Fibroblast of lung (primary cell): Measurements from ENCODE around the gene MRPL58. TPM values are rescaled to one million over a fixed set of nuclear protein-coding genes. Genes with fewer than 3 reads are reported as not detected.

ENCODE experiments used
- DNase-seq, 2 donors: peaks; one replicate each; pipeline versions ENCODE4 v3.0.0 to v3.0.0-alpha.2; 2010; ENCODE audit warnings: low read depth in 2 of 2
- H2AFZ ChIP-seq: 2 replicates; pipeline ENCODE4 v1.5.1; 2012; ENCODE audit warnings: low read length, control low read depth, inconsistent platforms
- H3K27ac ChIP-seq: 2 replicates; pipeline ENCODE4 v1.5.1; 2011; ENCODE audit warnings: low read length, control low read depth; ENCODE audit not compliant: insufficient read depth
- H3K27me3 ChIP-seq: 2 replicates; pipeline ENCODE4 v1.5.1; 2011; ENCODE audit warnings: mild to moderate bottlenecking, low read length; ENCODE audit not compliant: control insufficient read depth, insufficient read depth
- H3K36me3 ChIP-seq: 2 replicates; pipeline ENCODE4 v1.5.1; 2011; ENCODE audit warnings: low read length; ENCODE audit not compliant: control insufficient read depth, insufficient read depth
- H3K4me1 ChIP-seq: 2 replicates; pipeline ENCODE4 v1.5.1; 2011; ENCODE audit warnings: low read length; ENCODE audit not compliant: control insufficient read depth, insufficient read depth; ENCODE audit errors: extremely low read depth
- H3K4me2 ChIP-seq: 2 replicates; pipeline ENCODE4 v1.5.1; 2011; ENCODE audit warnings: low read length, control low read depth; ENCODE audit not compliant: insufficient read depth; ENCODE audit errors: extremely low read depth
- H3K4me3 ChIP-seq, 4 experiments: fragments of 200-600 bp in 1 of 4; sonication (generic) in 1 of 4; replicated peaks in 1 of 4; 2 replicates each; pipeline ENCODE4 v1.5.1; 2011 to 2016; ENCODE audit warnings: low read length in 4 of 4, low read depth in 3 of 4, mild to moderate bottlenecking in 3 of 4, control low read depth in 2 of 4, inconsistent platforms in 1 of 4, mixed read lengths in 1 of 4; ENCODE audit not compliant: insufficient read depth in 1 of 4; ENCODE audit errors: control extremely low read depth in 1 of 4
- H3K79me2 ChIP-seq: 2 replicates; pipeline ENCODE4 v1.5.1; 2012; ENCODE audit warnings: mild to moderate bottlenecking, low read length, inconsistent platforms; ENCODE audit not compliant: control insufficient read depth, insufficient read depth
- H3K9ac ChIP-seq: 2 replicates; pipeline ENCODE4 v1.5.1; 2011; ENCODE audit warnings: mild to moderate bottlenecking, low read length, control low read depth; ENCODE audit not compliant: insufficient read depth
- H3K9me3 ChIP-seq: 2 replicates; pipeline ENCODE4 v1.5.1; 2012; ENCODE audit warnings: low read depth, low read length; ENCODE audit not compliant: control insufficient read depth, insufficient read depth
- H4K20me1 ChIP-seq: 2 replicates; pipeline ENCODE4 v1.5.1; 2011; ENCODE audit warnings: low read length; ENCODE audit not compliant: control insufficient read depth, insufficient read depth; ENCODE audit errors: extremely low read depth
- EZH2 ChIP-seq: IDR thresholded peaks from 2 replicates; pipeline ENCODE4 v1.5.1; 2012; ENCODE audit warnings: low read length, control low read depth, mild to moderate bottlenecking; ENCODE audit errors: missing control alignments
- polyA plus RNA-seq, 2 donors: library from polyadenylated mRNA; depleted of rRNA in 1 of 2; stranded (reverse) in 1 of 2; unstranded in 1 of 2; fragments of >200 nt; gene quantifications; 2 replicates each; pipeline ENCODE4 v1.2.1, GENCODE V29; 2011 to 2012; ENCODE audit warnings: missing spikeins in 1 of 2
- total RNA-seq: library from RNA; depleted of rRNA; stranded (reverse); fragments of >200 nt; gene quantifications from 2 replicates; pipeline ENCODE4 v1.2.1, GENCODE V29; 2014
- TF ChIP-seq, protein P1 (sequence below), 2 donors: IDR thresholded peaks in 1 of 2; conservative IDR thresholded peaks in 1 of 2; 1 replicate in 1 of 2; 2 replicates in 1 of 2; pipeline ENCODE4 v1.5.1; 2011 to 2012; ENCODE audit warnings: low read length in 2 of 2, control low read depth in 1 of 2, inconsistent platforms in 1 of 2, low read depth in 1 of 2, mild to moderate bottlenecking in 1 of 2

MRPL58 gene
- total and polyA plus RNA-seq, 2 donors (not counting 1 experiment from before 2014, with no cell fraction given): 35.2 to 49.1 TPM

- no peaks in the 10 kb centered on the region for H3K79me2 ChIP-seq
- no peaks in the 10 kb centered on the region for H4K20me1 ChIP-seq
- peaks cover 4% of the 10 kb centered on the region for H3K36me3 ChIP-seq
- H3K4me3 ChIP-seq: no peak overlapping the region
- no peak overlapping the region for H3K9ac ChIP-seq
- H2AFZ ChIP-seq: no peak overlapping the region
- DNase-seq: no peak
- TF ChIP-seq EZH2: no peak
- TF ChIP-seq, protein P1, sequence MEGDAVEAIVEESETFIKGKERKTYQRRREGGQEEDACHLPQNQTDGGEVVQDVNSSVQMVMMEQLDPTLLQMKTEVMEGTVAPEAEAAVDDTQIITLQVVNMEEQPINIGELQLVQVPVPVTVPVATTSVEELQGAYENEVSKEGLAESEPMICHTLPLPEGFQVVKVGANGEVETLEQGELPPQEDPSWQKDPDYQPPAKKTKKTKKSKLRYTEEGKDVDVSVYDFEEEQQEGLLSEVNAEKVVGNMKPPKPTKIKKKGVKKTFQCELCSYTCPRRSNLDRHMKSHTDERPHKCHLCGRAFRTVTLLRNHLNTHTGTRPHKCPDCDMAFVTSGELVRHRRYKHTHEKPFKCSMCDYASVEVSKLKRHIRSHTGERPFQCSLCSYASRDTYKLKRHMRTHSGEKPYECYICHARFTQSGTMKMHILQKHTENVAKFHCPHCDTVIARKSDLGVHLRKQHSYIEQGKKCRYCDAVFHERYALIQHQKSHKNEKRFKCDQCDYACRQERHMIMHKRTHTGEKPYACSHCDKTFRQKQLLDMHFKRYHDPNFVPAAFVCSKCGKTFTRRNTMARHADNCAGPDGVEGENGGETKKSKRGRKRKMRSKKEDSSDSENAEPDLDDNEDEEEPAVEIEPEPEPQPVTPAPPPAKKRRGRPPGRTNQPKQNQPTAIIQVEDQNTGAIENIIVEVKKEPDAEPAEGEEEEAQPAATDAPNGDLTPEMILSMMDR (conservative IDR thresholded peaks at IDR 0.05 in 1 of 2, IDR thresholded peaks at IDR 0.05 in 1 of 2; ENCODE audit: low read depth in 1 of 2, low read length in 2 of 2): no peak
- no peaks in the 10 kb centered on the region for H3K9me3 ChIP-seq
- H3K27ac ChIP-seq: no peak overlapping the region
- H3K4me2 ChIP-seq: no peak overlapping the region
- no peaks in the 10 kb centered on the region for H3K27me3 ChIP-seq
- no peaks in the 10 kb centered on the region for H3K4me1 ChIP-seq
Observed at GRCh38 chr17:75068750-75069149, 56.3 kb downstream of the MRPL58 start.

- no peaks in the 10 kb centered on the region for H4K20me1 ChIP-seq
- no peak overlapping the region for H3K4me2 ChIP-seq
- no peaks in the 10 kb centered on the region for H3K9me3 ChIP-seq
- DNase-seq: peak in 1 of 2 donors; percentile 50
- H3K27me3 ChIP-seq: no peaks in the 10 kb centered on the region
- H3K4me1 ChIP-seq: no peaks in the 10 kb centered on the region
- no peak overlapping the region for H3K9ac ChIP-seq
- no peaks in the 10 kb centered on the region for H3K79me2 ChIP-seq
- no peak overlapping the region for H3K27ac ChIP-seq
- TF ChIP-seq, protein P1 (conservative IDR thresholded peaks at IDR 0.05 in 1 of 2, IDR thresholded peaks at IDR 0.05 in 1 of 2; ENCODE audit: low read depth in 1 of 2, low read length in 2 of 2): peak; percentile 40 to 50
- TF ChIP-seq EZH2: no peak
- no peak overlapping the region for H2AFZ ChIP-seq
- H3K36me3 ChIP-seq: peaks cover 2% of the 10 kb centered on the region
- H3K4me3 ChIP-seq: no peak overlapping the region
Observed at GRCh38 chr17:75069783-75070182, 57.3 kb downstream of the MRPL58 start.

Other genes with a start within 250 kb of the MRPL58 start
- gene NAT9, start 236.3 kb upstream of the MRPL58 start, total RNA-seq: 29.0 and 39.6 TPM in 2 replicates
- 21.2 and 34.7 TPM in 2 replicates for gene NAT9, start 236.3 kb upstream of the MRPL58 start, polyA plus RNA-seq
- gene GRIN2C, start 152.8 kb upstream of the MRPL58 start, total RNA-seq: 0.26 and 0.50 TPM in 2 replicates
- 0.01 TPM in 2 replicates for gene GRIN2C, start 152.8 kb upstream of the MRPL58 start, polyA plus RNA-seq
- 49.1 and 71.0 TPM in 2 replicates for gene FDXR, start 139.7 kb upstream of the MRPL58 start, total RNA-seq
- 6.8 and 11.0 TPM in 2 replicates for gene FDXR, start 139.7 kb upstream of the MRPL58 start, polyA plus RNA-seq
- gene FADS6, start 119.0 kb upstream of the MRPL58 start, total RNA-seq: not detected in 2 replicates
- not detected in 2 replicates for gene FADS6, start 119.0 kb upstream of the MRPL58 start, polyA plus RNA-seq
- gene USH1G, start 89.4 kb upstream of the MRPL58 start, total RNA-seq: under 0.01 TPM in 1 of 2 replicates, not detected in the other
- gene USH1G, start 89.4 kb upstream of the MRPL58 start, polyA plus RNA-seq: not detected in 2 replicates
- gene OTOP2, start 88.4 kb upstream of the MRPL58 start, total RNA-seq: not detected in 2 replicates
- not detected in 2 replicates for gene OTOP2, start 88.4 kb upstream of the MRPL58 start, polyA plus RNA-seq
- gene OTOP3, start 76.8 kb upstream of the MRPL58 start, total RNA-seq: not detected in 2 replicates
- not detected in 2 replicates for gene OTOP3, start 76.8 kb upstream of the MRPL58 start, polyA plus RNA-seq
- gene HID1, start 39.9 kb upstream of the MRPL58 start, total RNA-seq: under 0.01 and 0.17 TPM in 2 replicates
- gene HID1, start 39.9 kb upstream of the MRPL58 start, polyA plus RNA-seq: 0.23 and 0.27 TPM in 2 replicates
- gene CDR2L, start 25.0 kb upstream of the MRPL58 start, total RNA-seq: 6.7 and 12.2 TPM in 2 replicates
- 8.5 and 9.7 TPM in 2 replicates for gene CDR2L, start 25.0 kb upstream of the MRPL58 start, polyA plus RNA-seq
- gene ATP5PD, start 34.3 kb downstream of the MRPL58 start, total RNA-seq: 258 and 317 TPM in 2 replicates
- 442 and 521 TPM in 2 replicates for gene ATP5PD, start 34.3 kb downstream of the MRPL58 start, polyA plus RNA-seq
- 17.5 and 17.7 TPM in 2 replicates for gene KCTD2, start 34.6 kb downstream of the MRPL58 start, total RNA-seq
- gene KCTD2, start 34.6 kb downstream of the MRPL58 start, polyA plus RNA-seq: 29.5 and 35.8 TPM in 2 replicates
- 3.6 and 8.4 TPM in 2 replicates for gene SLC16A5, start 75.3 kb downstream of the MRPL58 start, total RNA-seq
- 1.5 and 2.4 TPM in 2 replicates for gene SLC16A5, start 75.3 kb downstream of the MRPL58 start, polyA plus RNA-seq
- 2.8 and 3.1 TPM in 2 replicates for gene ARMC7, start 97.3 kb downstream of the MRPL58 start, total RNA-seq
- gene ARMC7, start 97.3 kb downstream of the MRPL58 start, polyA plus RNA-seq: 5.7 and 5.9 TPM in 2 replicates
- 25.7 and 29.9 TPM in 2 replicates for gene NT5C, start 119.1 kb downstream of the MRPL58 start, total RNA-seq
- gene NT5C, start 119.1 kb downstream of the MRPL58 start, polyA plus RNA-seq: 18.6 and 21.6 TPM in 2 replicates
- gene JPT1, start 141.8 kb downstream of the MRPL58 start, total RNA-seq: 51.9 and 78.8 TPM in 2 replicates
- gene JPT1, start 141.8 kb downstream of the MRPL58 start, polyA plus RNA-seq: 142 and 271 TPM in 2 replicates
- gene SUMO2, start 170.3 kb downstream of the MRPL58 start, total RNA-seq: 109 and 122 TPM in 2 replicates
- 190 and 191 TPM in 2 replicates for gene SUMO2, start 170.3 kb downstream of the MRPL58 start, polyA plus RNA-seq
- gene NUP85, start 193.0 kb downstream of the MRPL58 start, total RNA-seq: 18.5 and 21.3 TPM in 2 replicates
- gene NUP85, start 193.0 kb downstream of the MRPL58 start, polyA plus RNA-seq: 29.6 and 49.1 TPM in 2 replicates
- 8.0 and 13.0 TPM in 2 replicates for gene GGA3, start 248.9 kb downstream of the MRPL58 start, total RNA-seq
- 14.4 and 21.8 TPM in 2 replicates for gene GGA3, start 248.9 kb downstream of the MRPL58 start, polyA plus RNA-seq
- 44.7 and 51.5 TPM in 2 replicates for gene MRPS7, start 249.2 kb downstream of the MRPL58 start, total RNA-seq
- 44.2 and 62.8 TPM in 2 replicates for gene MRPS7, start 249.2 kb downstream of the MRPL58 start, polyA plus RNA-seq